A673 (cell line): ENCODE data around the gene RNU2-1. TPM values are rescaled to one million over a fixed set of nuclear protein-coding genes. Genes with fewer than 3 reads are reported as not detected.

ENCODE experiments used
- BruUV-seq: library from RNA; stranded (reverse); fragments of 400-500 nt; replicated peaks from 2 replicates; lab custom pipeline; 2021; lab: Mats Ljungman, UMichigan
- CTCF ChIA-PET: fragments of 300-600 bp; sonication (Branson Sonifier 250); formaldehyde crosslinking; loops from one replicate; lab custom pipeline; 2022; ENCODE audit warnings: antibody characterized with exemption; lab: Charles Lee
- POLR2A ChIA-PET: fragments of 300-600 bp; sonication (Branson Sonifier 250); formaldehyde crosslinking; loops from one replicate; lab custom pipeline; 2022; ENCODE audit warnings: antibody characterized with exemption; ENCODE audit not compliant: low non-redundant PET; lab: Charles Lee
- DNase-seq: peaks from one replicate; pipeline ENCODE4 v3.0.0-alpha.2; 2015; ENCODE audit warnings: low spot score
- H3K27ac ChIP-seq: fragments of 200-600 bp; sonication (generic); 2 replicates; pipeline ENCODE4 v1.5.1; 2016; ENCODE audit warnings: mixed run types, low read depth, mild to moderate bottlenecking, mixed read lengths, antibody characterized with exemption, low read length; ENCODE audit not compliant: poor library complexity, severe bottlenecking
- H3K27me3 ChIP-seq: fragments of 200-600 bp; sonication (generic); replicated peaks from 2 replicates; pipeline ENCODE4 v1.6.1; 2017; ENCODE audit warnings: mixed run types, low read depth, mild to moderate bottlenecking, mixed read lengths, antibody characterized with exemption, low read length; ENCODE audit not compliant: insufficient read depth, poor library complexity
- H3K36me3 ChIP-seq: fragments of 200-600 bp; sonication (generic); 2 replicates; pipeline ENCODE4 v1.6.1; 2016; ENCODE audit warnings: mixed run types, mild to moderate bottlenecking, mixed read lengths, antibody characterized with exemption, low read length; ENCODE audit not compliant: insufficient read depth, poor library complexity, severe bottlenecking
- H3K4me1 ChIP-seq: fragments of 200-600 bp; sonication (generic); 2 replicates; pipeline ENCODE4 v1.6.1; 2017; ENCODE audit warnings: mixed run types, mild to moderate bottlenecking, mixed read lengths, antibody characterized with exemption, low read length; ENCODE audit not compliant: insufficient read depth, poor library complexity, severe bottlenecking
- H3K4me3 ChIP-seq: fragments of 200-600 bp; sonication (generic); 2 replicates; pipeline ENCODE4 v1.5.1; 2016; ENCODE audit warnings: low read depth, mixed run types, mild to moderate bottlenecking, mixed read lengths, low read length; ENCODE audit not compliant: poor library complexity, severe bottlenecking
- H3K9me3 ChIP-seq: fragments of 200-600 bp; sonication (generic); 2 replicates; pipeline ENCODE4 v1.6.1; 2016; ENCODE audit warnings: mixed run types, low read depth, mild to moderate bottlenecking, mixed read lengths, antibody characterized with exemption, low read length; ENCODE audit not compliant: poor library complexity, severe bottlenecking
- CTCF ChIP-seq: fragments of 300-800, 200-600 bp; sonication (generic); conservative IDR thresholded peaks from 2 replicates; pipeline ENCODE4 v1.5.1; 2017; ENCODE audit warnings: low read depth, mild to moderate bottlenecking, antibody characterized with exemption, low read length, moderate library complexity, mixed read lengths
- EZH2 ChIP-seq: fragments of 200-600 bp; sonication (generic); IDR thresholded peaks from 2 replicates; pipeline ENCODE4 v1.6.1; 2017; ENCODE audit warnings: borderline replicate concordance, low read depth, mild to moderate bottlenecking, mixed read lengths, antibody characterized with exemption, low read length; ENCODE audit not compliant: poor library complexity, severe bottlenecking
- intact Hi-C: fragments of 100-400 bp; cut with micrococcal nuclease; formaldehyde crosslinking; loops from one replicate; pipeline ENCODE4 v1.10.0; 2022; ENCODE audit not compliant: unreplicated experiment
- total RNA-seq: library from RNA; stranded (reverse); gene quantifications from 2 replicates; pipeline ENCODE4 v1.2.3, GENCODE V29; 2021

Gene RNU2-1
- total RNA-seq, 1 experiment from 2014 or later: 3,906 TPM

- BruUV-seq: no TSS peak
- CTCF ChIA-PET: no interaction called here
- H3K9me3 ChIP-seq: no peaks in the 10 kb centered on the region
- POLR2A ChIA-PET: no interaction called here
- no peak for DNase-seq
- TF ChIP-seq CTCF: no peak
- TF ChIP-seq EZH2: no peak
- H3K27me3 ChIP-seq: no peaks in the 10 kb centered on the region
- no peak overlapping the region for H3K4me3 ChIP-seq
- H3K36me3 ChIP-seq: no peaks in the 10 kb centered on the region
- H3K27ac ChIP-seq: no peak overlapping the region
- H3K4me1 ChIP-seq: no peaks in the 10 kb centered on the region
- intact Hi-C loops: no loop called here
Observed at GRCh38 chr17:43216369-43216761, 17.4 kb downstream of the RNU2-1 start.

DNA sequence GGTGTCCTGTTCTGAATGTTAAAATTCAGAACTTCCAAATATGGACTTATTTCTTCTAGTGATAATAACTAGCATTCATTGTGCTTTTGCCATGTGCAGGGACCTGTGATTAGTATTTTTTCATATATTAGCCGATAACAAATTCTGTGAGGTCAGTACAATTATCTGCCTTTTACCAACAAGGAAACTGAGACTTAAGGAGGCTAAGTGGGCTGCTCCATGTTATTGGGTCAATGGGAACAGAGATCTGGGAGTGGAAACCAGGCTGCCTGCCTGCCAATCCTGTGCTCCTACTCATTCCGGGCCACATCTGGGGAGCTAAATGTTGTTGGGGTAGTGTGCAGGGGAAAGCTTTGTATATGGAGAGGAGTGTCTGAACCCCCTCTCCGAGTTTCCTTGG lies 18.4 kb downstream of the RNU2-1 start:
- intact Hi-C loops: no loop called here
- TF ChIP-seq CTCF (no peak), EZH2 (no peak)
- no peak for DNase-seq
- Histone ChIP-seq H3K36me3 (no peaks in the 10 kb centered on the region), H3K27me3 (no peaks in the 10 kb centered on the region), H3K9me3 (no peaks in the 10 kb centered on the region), H3K4me1 (no peaks in the 10 kb centered on the region), H3K4me3 (no peak overlapping the region), H3K27ac (no peak overlapping the region)
- CTCF ChIA-PET: no interaction called here
- POLR2A ChIA-PET: no interaction called here
- no TSS peak for BruUV-seq

- Histone ChIP-seq H3K9me3 (no peaks in the 10 kb centered on the region), H3K36me3 (no peaks in the 10 kb centered on the region), H3K27me3 (no peaks in the 10 kb centered on the region), H3K4me1 (no peaks in the 10 kb centered on the region), H3K27ac (no peak overlapping the region), H3K4me3 (no peak overlapping the region)
- ChIA-PET POLR2A (no interaction called here), CTCF (interaction anchor here (0.5 kb wide), 1 partner anchor 190 kb away, joined by 3 read pairs; no protein-coding TSS in a partner anchor)
- intact Hi-C loops: no loop called here
- no peak for TF ChIP-seq CTCF
- TF ChIP-seq EZH2: no peak
- BruUV-seq: no TSS peak
- DNase-seq: no peak
Observed at GRCh38 chr17:43213545-43213944, 20.2 kb downstream of the RNU2-1 start.
